Measurements from ENCODE around the gene ARHGAP23. TPM values are rescaled to one million over a fixed set of nuclear protein-coding genes. Genes with fewer than 3 reads are reported as not detected.
"Not testable (repeated sequence)": the region's sequence is repeated elsewhere in the genome, so short reads cannot be mapped to it uniquely, and the experiment has no call there.

The ARHGAP23 gene
- total RNA-seq, 1 experiment from 2014 or later: 129 TPM

- CTCF ChIA-PET; H3K4me3 ChIP-seq; H3K4me1 ChIP-seq (replicated peaks; ENCODE audit: insufficient read depth); H2AFZ ChIP-seq; intact Hi-C loops (cut with micrococcal nuclease; ENCODE audit: unreplicated experiment); H3K4me2 ChIP-seq; H4K20me1 ChIP-seq (ENCODE audit: insufficient read depth); H3K79me2 ChIP-seq (ENCODE audit: low read depth); H3K27ac ChIP-seq; H3K9me3 ChIP-seq (ENCODE audit: insufficient read depth, low read depth); BruUV-seq (replicated peaks); H3K27me3 ChIP-seq (ENCODE audit: insufficient read depth, low read depth); H3F3A ChIP-seq (ENCODE audit: insufficient read depth, low read depth); POLR2A ChIA-PET (ENCODE audit: unreplicated experiment); DNase-seq; H3K36me3 ChIP-seq (ENCODE audit: low read depth); H3K9me2 ChIP-seq (ENCODE audit: insufficient read depth): not testable (repeated sequence)
- TF ChIP-seq CTCF (conservative IDR thresholded peaks at IDR 0.05): 0 out of 2 replicates have a peak, but pooled peaks have one; percentile 20
Observed at GRCh38 chr17:38474666-38475065, 46.4 kb downstream of the ARHGAP23 start.

GRCh38 chr17:38476549-38476948, 48.3 kb downstream of the ARHGAP23 start:
- Histone ChIP-seq H3K27me3 (ENCODE audit: insufficient read depth, low read depth) (no peaks in the 10 kb centered on the region), H3K9me2 (ENCODE audit: insufficient read depth) (no peaks in the 10 kb centered on the region), H3K79me2 (ENCODE audit: low read depth) (no peaks in the 10 kb centered on the region), H3K4me3 (no peak overlapping the region), H3F3A (ENCODE audit: insufficient read depth, low read depth) (no peaks in the 10 kb centered on the region), H3K27ac (no peak overlapping the region), H3K9me3 (ENCODE audit: insufficient read depth, low read depth) (no peaks in the 10 kb centered on the region), H3K4me1 (replicated peaks; ENCODE audit: insufficient read depth) (peaks cover 5% of the 10 kb centered on the region; the same call in 1 of the 2 replicates), H2AFZ (no peak overlapping the region), H3K4me2 (no peak overlapping the region), H3K36me3 (ENCODE audit: low read depth) (peaks cover 1% of the 10 kb centered on the region; the same call in 1 of the 2 replicates), H4K20me1 (ENCODE audit: insufficient read depth) (no peaks in the 10 kb centered on the region)
- intact Hi-C loops (cut with micrococcal nuclease; ENCODE audit: unreplicated experiment): no loop called here
- CTCF ChIA-PET: no interaction called here
- BruUV-seq (replicated peaks): no TSS peak
- no peak for DNase-seq
- POLR2A ChIA-PET (ENCODE audit: unreplicated experiment): interaction anchor here (0.7 kb wide), 1 partner anchor 1645 kb away, joined by 3 read pairs; the partner anchor contains the start of gene MSL1
- TF ChIP-seq CTCF (conservative IDR thresholded peaks at IDR 0.05): no peak
- no peak for TF ChIP-seq EZH2 (IDR thresholded peaks at IDR 0.05; ENCODE audit: low read depth)

- H3K4me1 ChIP-seq (replicated peaks; ENCODE audit: insufficient read depth); CTCF ChIA-PET; H3K27ac ChIP-seq; H3K9me3 ChIP-seq (ENCODE audit: insufficient read depth, low read depth); POLR2A ChIA-PET (ENCODE audit: unreplicated experiment); H3F3A ChIP-seq (ENCODE audit: insufficient read depth, low read depth); H3K4me2 ChIP-seq; DNase-seq; H3K36me3 ChIP-seq (ENCODE audit: low read depth); H4K20me1 ChIP-seq (ENCODE audit: insufficient read depth); H3K4me3 ChIP-seq; intact Hi-C loops (cut with micrococcal nuclease; ENCODE audit: unreplicated experiment); H2AFZ ChIP-seq; H3K79me2 ChIP-seq (ENCODE audit: low read depth); H3K9me2 ChIP-seq (ENCODE audit: insufficient read depth); BruUV-seq (replicated peaks); H3K27me3 ChIP-seq (ENCODE audit: insufficient read depth, low read depth): not testable (repeated sequence)
Observed at GRCh38 chr17:38477417-38477816, 49.2 kb downstream of the ARHGAP23 start.

- H4K20me1 ChIP-seq (ENCODE audit: insufficient read depth); H3K9me3 ChIP-seq (ENCODE audit: insufficient read depth, low read depth); H3K9me2 ChIP-seq (ENCODE audit: insufficient read depth); H3K4me2 ChIP-seq; H3F3A ChIP-seq (ENCODE audit: insufficient read depth, low read depth); H3K27ac ChIP-seq; H3K27me3 ChIP-seq (ENCODE audit: insufficient read depth, low read depth); H3K4me1 ChIP-seq (replicated peaks; ENCODE audit: insufficient read depth); DNase-seq; H3K79me2 ChIP-seq (ENCODE audit: low read depth); intact Hi-C loops (cut with micrococcal nuclease; ENCODE audit: unreplicated experiment); BruUV-seq (replicated peaks); CTCF ChIA-PET; H3K36me3 ChIP-seq (ENCODE audit: low read depth); H3K4me3 ChIP-seq; POLR2A ChIA-PET (ENCODE audit: unreplicated experiment); H2AFZ ChIP-seq: not testable (repeated sequence)
Observed at GRCh38 chr17:38477951-38478350, 49.7 kb downstream of the ARHGAP23 start.

GRCh38 chr17:38478667-38479066, 50.4 kb downstream of the ARHGAP23 start:
- DNase-seq; H4K20me1 ChIP-seq (ENCODE audit: insufficient read depth); H3K27me3 ChIP-seq (ENCODE audit: insufficient read depth, low read depth); H3K4me2 ChIP-seq; intact Hi-C loops (cut with micrococcal nuclease; ENCODE audit: unreplicated experiment); H2AFZ ChIP-seq; H3K9me3 ChIP-seq (ENCODE audit: insufficient read depth, low read depth); CTCF ChIA-PET; POLR2A ChIA-PET (ENCODE audit: unreplicated experiment); H3F3A ChIP-seq (ENCODE audit: insufficient read depth, low read depth); H3K9me2 ChIP-seq (ENCODE audit: insufficient read depth); H3K36me3 ChIP-seq (ENCODE audit: low read depth); H3K4me1 ChIP-seq (replicated peaks; ENCODE audit: insufficient read depth); BruUV-seq (replicated peaks); H3K79me2 ChIP-seq (ENCODE audit: low read depth); H3K27ac ChIP-seq; H3K4me3 ChIP-seq: not testable (repeated sequence)

- H3F3A ChIP-seq (ENCODE audit: insufficient read depth, low read depth); DNase-seq; H3K4me3 ChIP-seq; H2AFZ ChIP-seq; H3K9me2 ChIP-seq (ENCODE audit: insufficient read depth); H3K36me3 ChIP-seq (ENCODE audit: low read depth); H3K9me3 ChIP-seq (ENCODE audit: insufficient read depth, low read depth); H3K4me2 ChIP-seq; H4K20me1 ChIP-seq (ENCODE audit: insufficient read depth); H3K79me2 ChIP-seq (ENCODE audit: low read depth); intact Hi-C loops (cut with micrococcal nuclease; ENCODE audit: unreplicated experiment); H3K27ac ChIP-seq; BruUV-seq (replicated peaks); H3K27me3 ChIP-seq (ENCODE audit: insufficient read depth, low read depth); CTCF ChIA-PET; H3K4me1 ChIP-seq (replicated peaks; ENCODE audit: insufficient read depth): not testable (repeated sequence)
- POLR2A ChIA-PET (ENCODE audit: unreplicated experiment): interaction anchor here (0.6 kb wide), 1 partner anchor 837 kb away, joined by 3 read pairs; no protein-coding TSS in a partner anchor
Observed at GRCh38 chr17:38482039-38482699, 53.9 kb downstream of the ARHGAP23 start.
